Nephron progenitor cell (in vitro differentiated cells): Measurements from ENCODE around the gene MAMLD1.

Source experiments
- DNase-seq: peaks from one replicate; pipeline ENCODE4 v3.0.0; 2021
- H3K27ac Mint-ChIP-seq: 2 replicates; pipeline ENCODE4 v1.8.0; 2021; ENCODE audit warnings: mild to moderate bottlenecking, moderate library complexity, mixed read lengths
- H3K27me3 Mint-ChIP-seq: 2 replicates; pipeline ENCODE4 v1.8.0; 2021; ENCODE audit warnings: mild to moderate bottlenecking, low read depth, mixed read lengths; ENCODE audit not compliant: poor library complexity
- H3K36me3 Mint-ChIP-seq: 2 replicates; pipeline ENCODE4 v1.8.0; 2021; ENCODE audit warnings: low read depth, mixed read lengths
- H3K4me1 Mint-ChIP-seq: 2 replicates; pipeline ENCODE4 v1.8.0; 2021; ENCODE audit warnings: mixed read lengths
- H3K4me3 Mint-ChIP-seq: 2 replicates; pipeline ENCODE4 v1.8.0; 2021; ENCODE audit warnings: mild to moderate bottlenecking, moderate library complexity, mixed read lengths
- H3K9me3 Mint-ChIP-seq: 2 replicates; pipeline ENCODE4 v1.8.0; 2021; ENCODE audit warnings: mild to moderate bottlenecking, moderate library complexity, mixed read lengths
- CTCF ChIP-seq: fragments of 200-600 bp; sonication (generic); IDR thresholded peaks from 2 replicates; pipeline ENCODE4 v1.5.0; 2021; ENCODE audit warnings: antibody characterized with exemption

MAMLD1 gene

GRCh38 chrX:150362599-150363481 is at the start of gene MAMLD1:
MAMLD1 (plus strand) TSS chrX:150363317; CDS start chrX:150445517, 82,200 bp downstream.
- no peak for TF ChIP-seq CTCF
- peaks cover 47% of the 10 kb centered on the region for H3K9me3 Mint-ChIP-seq
- H3K4me3 Mint-ChIP-seq = peak within 1 kb of the TSS; percentile 80
- H3K27ac Mint-ChIP-seq = no peak within 1 kb of the TSS
- H3K4me1 Mint-ChIP-seq = peaks cover 17% of the 10 kb centered on the region
- peaks cover 69% of the 10 kb centered on the region for H3K27me3 Mint-ChIP-seq
- no peaks in the 10 kb centered on the region for H3K36me3 Mint-ChIP-seq
- peak; percentile 53 for DNase-seq

- H3K27me3 Mint-ChIP-seq = peaks cover 6% of the 10 kb centered on the region
- H3K27ac Mint-ChIP-seq = no peak overlapping the region
- DNase-seq = no peak
- H3K9me3 Mint-ChIP-seq = peaks cover 50% of the 10 kb centered on the region
- H3K4me3 Mint-ChIP-seq = no peak overlapping the region
- H3K36me3 Mint-ChIP-seq = no peaks in the 10 kb centered on the region
- peaks cover 20% of the 10 kb centered on the region for H3K4me1 Mint-ChIP-seq
- no peak for TF ChIP-seq CTCF
Observed at GRCh38 chrX:150313514-150313913, 49.6 kb upstream of the MAMLD1 start.

GRCh38 chrX:150314186-150314585 is 48.9 kb upstream of the MAMLD1 start:
- peaks cover 20% of the 10 kb centered on the region for H3K4me1 Mint-ChIP-seq
- peaks cover 6% of the 10 kb centered on the region for H3K27me3 Mint-ChIP-seq
- no peaks in the 10 kb centered on the region for H3K36me3 Mint-ChIP-seq
- peaks cover 45% of the 10 kb centered on the region for H3K9me3 Mint-ChIP-seq
- no peak for TF ChIP-seq CTCF
- no peak overlapping the region for H3K27ac Mint-ChIP-seq
- no peak for DNase-seq
- H3K4me3 Mint-ChIP-seq = no peak overlapping the region

- DNase-seq = no peak
- Mint-ChIP-seq H3K9me3 (peaks cover 45% of the 10 kb centered on the region), H3K27ac (no peak overlapping the region), H3K4me3 (no peak overlapping the region), H3K4me1 (peaks cover 20% of the 10 kb centered on the region), H3K27me3 (peaks cover 6% of the 10 kb centered on the region), H3K36me3 (no peaks in the 10 kb centered on the region)
- no peak for TF ChIP-seq CTCF
Observed at GRCh38 chrX:150316564-150316963, 46.6 kb upstream of the MAMLD1 start.

GRCh38 chrX:150323020-150323419 is 40.1 kb upstream of the MAMLD1 start:
- H3K27me3 Mint-ChIP-seq = no peaks in the 10 kb centered on the region

More at GRCh38 chrX:150323020-150323419, 40.1 kb upstream of the MAMLD1 start:
- no peak overlapping the region for H3K27ac Mint-ChIP-seq
- DNase-seq = no peak
- H3K36me3 Mint-ChIP-seq = no peaks in the 10 kb centered on the region
- no peak for TF ChIP-seq CTCF
- peaks cover 43% of the 10 kb centered on the region for H3K9me3 Mint-ChIP-seq
- H3K4me1 Mint-ChIP-seq = peaks cover 15% of the 10 kb centered on the region
- no peak overlapping the region for H3K4me3 Mint-ChIP-seq
